Measurements from ENCODE around the gene ADAM33.

ADAM33 gene

DNA sequence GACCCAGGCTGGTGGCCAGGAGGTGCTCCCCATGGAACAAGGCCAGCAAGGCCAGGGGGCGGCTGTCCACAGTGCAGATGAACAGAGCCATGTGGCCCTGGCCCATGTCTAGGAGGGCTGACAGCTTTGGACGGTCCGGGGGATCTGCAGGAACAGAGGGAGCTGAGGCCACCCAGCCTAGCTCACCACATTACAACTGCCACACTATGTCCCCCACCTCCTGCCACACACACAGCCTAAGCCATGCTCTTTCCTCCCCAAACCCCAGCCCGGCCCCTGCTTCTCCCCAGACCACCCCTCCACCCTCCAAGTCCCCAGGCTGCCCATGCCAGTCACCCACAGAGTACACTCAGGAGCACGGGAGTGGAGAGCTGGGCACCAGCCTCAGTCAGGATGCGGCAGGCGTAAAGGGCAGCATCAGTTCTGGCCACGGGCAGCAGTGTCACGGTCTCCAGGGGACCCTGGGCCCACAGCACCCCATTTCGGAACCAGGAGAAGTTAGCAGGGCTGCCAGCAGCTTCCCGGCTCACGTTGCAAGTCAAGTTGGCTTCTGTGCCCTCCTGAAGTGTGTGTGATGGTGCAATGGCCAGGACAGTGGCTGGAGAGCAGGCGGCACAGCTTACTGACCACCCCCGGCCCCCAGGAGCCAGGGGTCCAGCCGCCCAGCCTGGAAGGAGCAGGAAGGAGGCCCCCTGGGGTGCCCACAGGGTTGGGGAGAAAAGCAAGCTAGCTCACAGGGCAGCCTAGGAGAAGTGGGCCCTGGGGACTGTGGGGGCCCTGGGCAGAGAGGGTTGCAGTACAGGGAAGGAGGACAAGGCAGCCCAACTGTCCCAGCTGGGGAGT lies 15.2 kb upstream of the ADAM33 start:
- Histone ChIP-seq H3K36me3 (ENCODE audit: insufficient read depth, low read length) (no peaks in the 10 kb centered on the region), H3K4me3 (ENCODE audit: low read length) (no peak overlapping the region), H3K9me3 (ENCODE audit: insufficient read depth, low read depth, low read length) (no peaks in the 10 kb centered on the region), H3K27me3 (ENCODE audit: insufficient read depth, low read length) (no peaks in the 10 kb centered on the region; the same call in 1 of the 2 replicates), H3K27ac (ENCODE audit: low read depth, low read length) (no peak overlapping the region), H3K9ac (ENCODE audit: low read depth, low read length) (no peak overlapping the region), H3K4me1 (ENCODE audit: insufficient read depth, low read length) (no peaks in the 10 kb centered on the region)
- WGBS, result 91% methylated on average over 15 of the region's 15 CpGs

DNA sequence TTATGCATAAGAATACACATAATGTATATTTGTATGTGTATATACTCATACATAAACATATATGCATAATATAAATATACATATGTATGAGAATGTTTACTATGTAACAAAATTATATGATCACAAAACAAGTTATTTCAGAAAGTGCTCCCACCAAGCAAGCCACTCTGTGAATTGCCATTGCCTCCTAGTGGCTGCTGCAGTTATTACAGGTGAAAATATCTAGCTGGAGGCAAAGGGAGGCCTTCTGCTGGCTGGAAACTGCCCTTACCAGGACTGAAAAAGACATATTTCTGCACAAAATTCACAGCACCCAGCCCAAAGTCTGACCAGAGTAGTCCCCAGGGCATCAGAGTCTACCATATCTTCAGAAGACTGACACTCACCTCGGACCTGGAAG lies 14.4 kb upstream of the ADAM33 start:
- Histone ChIP-seq H3K36me3 (ENCODE audit: insufficient read depth, low read length) (no peaks in the 10 kb centered on the region), H3K9ac (ENCODE audit: low read depth, low read length) (no peak overlapping the region), H3K27ac (ENCODE audit: low read depth, low read length) (no peak overlapping the region), H3K27me3 (ENCODE audit: insufficient read depth, low read length) (no peaks in the 10 kb centered on the region; the same call in 1 of the 2 replicates), H3K4me1 (ENCODE audit: insufficient read depth, low read length) (no peaks in the 10 kb centered on the region), H3K9me3 (ENCODE audit: insufficient read depth, low read depth, low read length) (no peaks in the 10 kb centered on the region), H3K4me3 (ENCODE audit: low read length) (no peak overlapping the region)
- WGBS, result 95% methylated on average over 1 of the region's 1 CpG

DNA sequence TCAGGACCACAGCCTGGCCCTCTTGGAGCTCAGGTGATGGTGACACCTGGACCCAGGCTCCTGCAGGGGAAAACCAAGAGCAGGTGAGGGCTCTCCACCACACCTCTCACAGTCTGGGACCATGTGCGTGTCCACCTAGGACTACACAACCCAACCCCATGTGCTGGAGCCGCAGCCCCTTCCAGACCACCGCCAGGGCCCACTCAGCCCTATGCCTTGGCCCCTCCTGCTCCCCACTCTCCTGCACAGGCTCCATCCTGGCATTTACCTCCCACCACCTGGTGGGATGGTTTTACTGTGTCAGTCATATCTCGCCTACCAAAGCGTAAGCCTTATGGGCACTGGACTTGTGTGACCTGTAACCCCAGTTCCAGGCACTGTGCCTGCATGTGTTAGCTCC lies 13.1 kb upstream of the ADAM33 start:
- no peaks in the 10 kb centered on the region; the same call in 1 of the 2 replicates for H3K27me3 ChIP-seq (ENCODE audit: insufficient read depth, low read length)
- no peaks in the 10 kb centered on the region for H3K36me3 ChIP-seq (ENCODE audit: insufficient read depth, low read length)

DNA sequence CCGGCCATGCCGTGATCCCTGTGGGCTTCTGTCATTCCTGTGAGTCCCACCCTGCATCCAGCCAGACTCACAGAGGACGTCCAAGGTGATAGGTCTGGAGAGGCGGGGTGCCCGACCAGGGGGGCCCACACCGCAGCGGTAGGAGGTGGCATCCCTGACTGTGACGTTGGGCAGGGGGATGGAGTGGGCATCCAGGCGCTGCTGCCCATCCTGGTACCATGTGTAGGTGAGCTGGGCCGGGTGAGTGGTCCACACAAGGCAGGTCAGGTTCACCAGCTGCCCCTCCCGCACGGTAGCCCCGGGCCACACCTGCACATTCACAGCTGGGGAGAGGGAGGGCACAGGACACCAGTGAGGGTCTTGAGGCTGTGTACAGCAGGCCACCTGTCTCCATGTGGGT lies 11.6 kb upstream of the ADAM33 start:
- H3K36me3 ChIP-seq (ENCODE audit: insufficient read depth, low read length), result no peaks in the 10 kb centered on the region
- H3K27ac ChIP-seq (ENCODE audit: low read depth, low read length), result no peak overlapping the region
- WGBS, result 93% methylated on average over 13 of the region's 13 CpGs
- H3K4me3 ChIP-seq (ENCODE audit: low read length), result no peak overlapping the region
- no peak overlapping the region for H3K9ac ChIP-seq (ENCODE audit: low read depth, low read length)
- no peaks in the 10 kb centered on the region for H3K9me3 ChIP-seq (ENCODE audit: insufficient read depth, low read depth, low read length)
- H3K27me3 ChIP-seq (ENCODE audit: insufficient read depth, low read length), result no peaks in the 10 kb centered on the region; the same call in 1 of the 2 replicates
- H3K4me1 ChIP-seq (ENCODE audit: insufficient read depth, low read length), result no peaks in the 10 kb centered on the region

More for the DNA sequence above, 13.1 kb upstream of the ADAM33 start:
- Histone ChIP-seq H3K9me3 (ENCODE audit: insufficient read depth, low read depth, low read length) (no peaks in the 10 kb centered on the region), H3K9ac (ENCODE audit: low read depth, low read length) (no peak overlapping the region), H3K4me3 (ENCODE audit: low read length) (no peak overlapping the region), H3K27ac (ENCODE audit: low read depth, low read length) (no peak overlapping the region), H3K4me1 (ENCODE audit: insufficient read depth, low read length) (no peaks in the 10 kb centered on the region)
- WGBS, result 94% methylated on average over 5 of the region's 5 CpGs

DNA sequence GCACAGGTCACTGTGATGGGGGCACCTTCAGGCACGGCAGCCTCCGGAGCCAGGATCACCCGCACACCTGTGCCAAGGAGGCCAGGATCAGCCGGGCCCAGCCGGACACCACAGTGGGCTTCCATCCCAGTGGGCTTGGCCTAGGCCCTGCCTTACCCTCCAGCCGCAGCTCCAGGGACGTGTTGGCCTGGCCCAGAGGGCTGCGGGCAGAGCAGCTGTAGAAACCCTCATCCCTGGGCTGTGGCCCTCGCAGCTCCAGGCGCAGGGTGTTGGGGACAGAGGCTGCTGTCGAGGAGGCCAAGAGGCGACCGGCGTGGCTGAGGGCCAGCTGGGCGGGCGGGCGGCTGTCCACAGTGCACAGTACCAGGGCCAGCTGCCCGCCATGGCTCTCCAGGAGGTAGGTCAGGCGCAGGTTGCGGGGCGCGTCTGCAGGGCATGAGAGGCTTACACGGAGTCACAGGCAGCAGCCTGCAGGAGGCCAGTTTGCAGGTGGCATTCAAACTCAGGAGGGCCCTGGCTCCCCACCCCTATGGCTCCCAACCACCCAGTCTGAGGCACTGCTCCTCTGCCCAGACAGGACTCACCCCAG lies 11.0 kb upstream of the ADAM33 start:
- Histone ChIP-seq H3K4me3 (ENCODE audit: low read length) (no peak overlapping the region), H3K36me3 (ENCODE audit: insufficient read depth, low read length) (no peaks in the 10 kb centered on the region), H3K9me3 (ENCODE audit: insufficient read depth, low read depth, low read length) (no peaks in the 10 kb centered on the region), H3K9ac (ENCODE audit: low read depth, low read length) (no peak overlapping the region), H3K27me3 (ENCODE audit: insufficient read depth, low read length) (no peaks in the 10 kb centered on the region; the same call in 1 of the 2 replicates), H3K27ac (ENCODE audit: low read depth, low read length) (no peak overlapping the region), H3K4me1 (ENCODE audit: insufficient read depth, low read length) (no peaks in the 10 kb centered on the region)
- 92% methylated on average over 23 of the region's 23 CpGs for WGBS

- H3K27ac ChIP-seq (ENCODE audit: low read depth, low read length), result no peak overlapping the region
- WGBS, result 95% methylated on average over 9 of the region's 9 CpGs
Measured at GRCh38 chr20:3691897-3692296, 10.1 kb upstream of the ADAM33 start.

GRCh38 chr20:3691306-3691705 lies 9.5 kb upstream of the ADAM33 start:
- no peak overlapping the region for H3K9ac ChIP-seq (ENCODE audit: low read depth, low read length)
- no peaks in the 10 kb centered on the region for H3K36me3 ChIP-seq (ENCODE audit: insufficient read depth, low read length)
- no peak overlapping the region for H3K4me3 ChIP-seq (ENCODE audit: low read length)
- WGBS, result 94% methylated on average over 16 of the region's 16 CpGs
- H3K27ac ChIP-seq (ENCODE audit: low read depth, low read length), result no peak overlapping the region
- no peaks in the 10 kb centered on the region for H3K4me1 ChIP-seq (ENCODE audit: insufficient read depth, low read length)
- no peaks in the 10 kb centered on the region for H3K9me3 ChIP-seq (ENCODE audit: insufficient read depth, low read depth, low read length)
- H3K27me3 ChIP-seq (ENCODE audit: insufficient read depth, low read length), result no peaks in the 10 kb centered on the region; the same call in 1 of the 2 replicates

More at GRCh38 chr20:3691897-3692296, 10.1 kb upstream of the ADAM33 start:
- H3K4me1 ChIP-seq (ENCODE audit: insufficient read depth, low read length), result no peaks in the 10 kb centered on the region
- H3K4me3 ChIP-seq (ENCODE audit: low read length), result no peak overlapping the region
- no peaks in the 10 kb centered on the region for H3K36me3 ChIP-seq (ENCODE audit: insufficient read depth, low read length)
- H3K9ac ChIP-seq (ENCODE audit: low read depth, low read length), result no peak overlapping the region
- no peaks in the 10 kb centered on the region for H3K9me3 ChIP-seq (ENCODE audit: insufficient read depth, low read depth, low read length)
- no peaks in the 10 kb centered on the region; the same call in 1 of the 2 replicates for H3K27me3 ChIP-seq (ENCODE audit: insufficient read depth, low read length)

- Histone ChIP-seq H3K36me3 (ENCODE audit: insufficient read depth, low read length) (no peaks in the 10 kb centered on the region), H3K4me3 (ENCODE audit: low read length) (no peak overlapping the region), H3K27me3 (ENCODE audit: insufficient read depth, low read length) (no peaks in the 10 kb centered on the region; the same call in 1 of the 2 replicates), H3K9me3 (ENCODE audit: insufficient read depth, low read depth, low read length) (no peaks in the 10 kb centered on the region), H3K9ac (ENCODE audit: low read depth, low read length) (no peak overlapping the region), H3K27ac (ENCODE audit: low read depth, low read length) (no peak overlapping the region), H3K4me1 (ENCODE audit: insufficient read depth, low read length) (no peaks in the 10 kb centered on the region)
- WGBS, result 87% methylated on average over 3 of the region's 3 CpGs
Measured at GRCh38 chr20:3690413-3690812, 8.6 kb upstream of the ADAM33 start.

DNA sequence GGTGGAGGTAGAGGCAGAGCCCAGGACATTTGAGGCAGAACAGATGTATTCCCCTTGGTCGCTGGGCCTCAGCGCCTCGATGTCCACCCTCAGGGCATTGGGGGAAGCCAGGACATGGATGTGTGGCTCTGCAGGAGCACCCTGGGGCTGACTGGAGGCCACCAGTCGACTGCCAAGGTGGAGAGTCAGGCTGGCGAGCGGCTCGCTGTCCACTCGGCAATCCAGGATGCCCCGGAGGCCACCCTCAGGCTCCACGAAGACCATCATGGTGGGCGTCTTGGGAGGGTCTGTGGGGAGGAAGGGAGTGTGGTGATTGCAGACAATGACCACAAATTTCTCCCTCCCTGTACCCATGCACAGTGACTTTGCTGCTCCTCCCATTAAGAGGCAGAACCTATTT lies 8.2 kb upstream of the ADAM33 start:
- Histone ChIP-seq H3K4me3 (ENCODE audit: low read length) (no peak overlapping the region), H3K27me3 (ENCODE audit: insufficient read depth, low read length) (peaks cover 3% of the 10 kb centered on the region; the same call in 1 of the 2 replicates), H3K9ac (ENCODE audit: low read depth, low read length) (no peak overlapping the region), H3K27ac (ENCODE audit: low read depth, low read length) (no peak overlapping the region), H3K9me3 (ENCODE audit: insufficient read depth, low read depth, low read length) (no peaks in the 10 kb centered on the region), H3K36me3 (ENCODE audit: insufficient read depth, low read length) (no peaks in the 10 kb centered on the region), H3K4me1 (ENCODE audit: insufficient read depth, low read length) (peaks cover 3% of the 10 kb centered on the region)
- 90% methylated on average over 10 of the region's 11 CpGs for WGBS

DNA sequence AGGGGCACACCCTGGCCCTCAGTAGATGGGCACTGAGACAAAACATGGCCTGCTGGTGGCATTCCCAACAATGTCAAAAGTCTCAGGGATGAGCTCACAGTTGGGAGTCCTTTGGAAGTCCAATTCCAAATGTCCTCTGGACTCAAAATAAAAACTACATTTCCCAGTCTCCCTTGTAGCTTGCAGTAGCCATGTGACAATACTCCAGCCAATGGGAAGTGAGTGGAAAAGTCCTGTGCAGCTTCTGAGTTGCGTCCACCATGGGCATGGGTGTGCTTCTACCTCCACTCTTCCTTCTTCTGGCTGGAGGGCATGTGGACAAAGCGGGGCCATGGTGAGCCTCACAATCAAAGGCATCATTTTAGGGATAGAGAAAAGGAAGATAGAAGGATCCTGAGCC lies 5.8 kb upstream of the ADAM33 start:
- no peak overlapping the region for H3K27ac ChIP-seq (ENCODE audit: low read depth, low read length)
- H3K36me3 ChIP-seq (ENCODE audit: insufficient read depth, low read length), result no peaks in the 10 kb centered on the region
- H3K9me3 ChIP-seq (ENCODE audit: insufficient read depth, low read depth, low read length), result no peaks in the 10 kb centered on the region
- no peak overlapping the region for H3K4me3 ChIP-seq (ENCODE audit: low read length)
- WGBS, result 46% methylated on average over 1 of the region's 2 CpGs
- peaks cover 18% of the 10 kb centered on the region for H3K27me3 ChIP-seq (ENCODE audit: insufficient read depth, low read length)
- H3K4me1 ChIP-seq (ENCODE audit: insufficient read depth, low read length), result peaks cover 11% of the 10 kb centered on the region
- no peak overlapping the region for H3K9ac ChIP-seq (ENCODE audit: low read depth, low read length)

DNA sequence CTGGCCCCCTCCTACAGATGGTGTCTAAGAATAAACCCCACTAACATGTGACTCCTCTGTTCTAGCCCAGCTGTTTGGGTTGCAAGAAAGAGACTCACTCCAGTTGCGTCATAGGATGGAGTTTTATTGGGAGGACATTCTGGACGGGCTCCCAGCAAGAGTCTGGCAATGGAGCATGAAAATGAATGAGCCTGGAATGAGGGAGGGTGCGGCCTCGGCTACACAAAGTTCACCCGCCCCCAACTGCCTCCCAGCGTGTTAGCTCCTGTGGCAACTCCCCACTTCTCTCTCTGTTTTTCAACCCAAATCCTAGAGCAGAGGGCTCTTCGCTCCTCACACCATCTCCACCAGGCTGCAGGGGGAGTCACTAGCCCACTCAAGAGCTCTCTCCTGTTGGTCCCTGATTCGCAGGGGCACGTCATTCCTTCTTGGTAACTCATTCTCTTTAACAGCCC lies 5.1 kb upstream of the ADAM33 start:
- Histone ChIP-seq H3K4me3 (ENCODE audit: low read length) (no peak overlapping the region), H3K27me3 (ENCODE audit: insufficient read depth, low read length) (peaks cover 24% of the 10 kb centered on the region), H3K27ac (ENCODE audit: low read depth, low read length) (no peak overlapping the region), H3K36me3 (ENCODE audit: insufficient read depth, low read length) (no peaks in the 10 kb centered on the region), H3K9ac (ENCODE audit: low read depth, low read length) (no peak overlapping the region), H3K4me1 (ENCODE audit: insufficient read depth, low read length) (peaks cover 11% of the 10 kb centered on the region), H3K9me3 (ENCODE audit: insufficient read depth, low read depth, low read length) (no peaks in the 10 kb centered on the region)
- 78% methylated on average over 9 of the region's 9 CpGs for WGBS

Data from HUES64 (cell line).